GM12878 (cell line): ENCODE data around the gene LTA.

Experiments used
- FOXM1 ChIP-seq: IDR thresholded peaks from 2 replicates; pipeline ENCODE4 v1.6.1; 2012; ENCODE audit warnings: low read depth, mild to moderate bottlenecking, inconsistent platforms, low read length, moderate library complexity
- TF ChIP-seq, protein P1 (sequence below): fragments of 450-650 bp; IDR thresholded peaks from 2 replicates; pipeline ENCODE4 v1.6.1; 2018; ENCODE audit warnings: mild to moderate bottlenecking, low read depth, moderate library complexity; ENCODE audit not compliant: partially characterized antibody
- TF ChIP-seq, protein P2 (sequence below), 3 experiments: IDR thresholded peaks in 2 of 3; conservative IDR thresholded peaks in 1 of 3; 2 replicates each; pipeline ENCODE4 v1.5.1; 2011; ENCODE audit warnings: low read depth in 3 of 3, low read length in 3 of 3, mild to moderate bottlenecking in 3 of 3, control low read depth in 2 of 3, moderate library complexity in 2 of 3, inconsistent platforms in 1 of 3, mixed read lengths in 1 of 3; ENCODE audit not compliant: control insufficient read depth in 2 of 3, insufficient read depth in 1 of 3; ENCODE audit errors: extremely low read depth in 1 of 3

DNA sequence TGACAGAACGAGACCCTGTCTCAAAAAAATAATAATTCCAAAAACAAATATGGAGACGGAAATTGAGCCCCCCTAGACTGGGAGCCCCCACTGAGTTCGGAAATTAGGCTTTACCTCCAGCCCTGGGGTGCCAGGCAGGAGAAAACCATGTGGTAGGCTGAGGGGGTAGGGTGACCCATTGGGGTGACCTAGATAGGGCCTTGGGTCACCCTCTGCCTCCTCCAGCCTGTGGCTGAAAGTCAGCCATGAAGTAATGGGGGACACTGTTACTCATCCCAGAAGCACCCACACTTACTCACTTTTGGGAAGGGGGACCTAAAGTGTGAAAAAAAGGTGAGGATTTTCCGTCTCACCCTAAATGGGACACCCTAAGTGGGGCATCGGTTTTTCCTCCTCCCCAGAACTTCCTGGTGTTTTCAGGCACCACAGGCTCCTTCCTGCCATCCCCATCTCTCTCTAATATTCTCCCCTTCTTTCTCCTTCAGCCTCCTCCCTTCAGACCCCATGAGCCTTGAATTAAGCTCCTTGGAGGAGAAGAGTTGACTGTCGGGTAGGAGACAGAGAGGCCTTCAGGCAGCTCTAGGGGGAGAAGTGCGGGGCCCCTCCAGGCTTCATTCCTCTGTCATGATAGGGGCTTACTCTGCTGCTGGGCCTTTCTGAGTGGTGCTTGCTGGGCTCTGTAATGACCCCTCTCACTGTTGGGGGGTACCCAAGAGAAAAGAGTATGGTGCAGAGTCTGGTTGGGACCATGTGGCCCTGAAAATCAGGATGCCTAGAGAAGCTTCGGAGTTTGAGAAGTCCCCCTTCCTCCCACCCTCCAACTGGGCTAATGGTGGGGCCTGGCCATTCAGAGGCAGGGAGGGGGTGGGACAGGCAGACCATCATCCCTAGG is 7.7 kb downstream of the LTA start:
- TF ChIP-seq, protein P1, sequence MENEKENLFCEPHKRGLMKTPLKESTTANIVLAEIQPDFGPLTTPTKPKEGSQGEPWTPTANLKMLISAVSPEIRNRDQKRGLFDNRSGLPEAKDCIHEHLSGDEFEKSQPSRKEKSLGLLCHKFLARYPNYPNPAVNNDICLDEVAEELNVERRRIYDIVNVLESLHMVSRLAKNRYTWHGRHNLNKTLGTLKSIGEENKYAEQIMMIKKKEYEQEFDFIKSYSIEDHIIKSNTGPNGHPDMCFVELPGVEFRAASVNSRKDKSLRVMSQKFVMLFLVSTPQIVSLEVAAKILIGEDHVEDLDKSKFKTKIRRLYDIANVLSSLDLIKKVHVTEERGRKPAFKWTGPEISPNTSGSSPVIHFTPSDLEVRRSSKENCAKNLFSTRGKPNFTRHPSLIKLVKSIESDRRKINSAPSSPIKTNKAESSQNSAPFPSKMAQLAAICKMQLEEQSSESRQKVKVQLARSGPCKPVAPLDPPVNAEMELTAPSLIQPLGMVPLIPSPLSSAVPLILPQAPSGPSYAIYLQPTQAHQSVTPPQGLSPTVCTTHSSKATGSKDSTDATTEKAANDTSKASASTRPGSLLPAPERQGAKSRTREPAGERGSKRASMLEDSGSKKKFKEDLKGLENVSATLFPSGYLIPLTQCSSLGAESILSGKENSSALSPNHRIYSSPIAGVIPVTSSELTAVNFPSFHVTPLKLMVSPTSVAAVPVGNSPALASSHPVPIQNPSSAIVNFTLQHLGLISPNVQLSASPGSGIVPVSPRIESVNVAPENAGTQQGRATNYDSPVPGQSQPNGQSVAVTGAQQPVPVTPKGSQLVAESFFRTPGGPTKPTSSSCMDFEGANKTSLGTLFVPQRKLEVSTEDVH, result no peak
- no peak for TF ChIP-seq FOXM1
- TF ChIP-seq, protein P2, sequence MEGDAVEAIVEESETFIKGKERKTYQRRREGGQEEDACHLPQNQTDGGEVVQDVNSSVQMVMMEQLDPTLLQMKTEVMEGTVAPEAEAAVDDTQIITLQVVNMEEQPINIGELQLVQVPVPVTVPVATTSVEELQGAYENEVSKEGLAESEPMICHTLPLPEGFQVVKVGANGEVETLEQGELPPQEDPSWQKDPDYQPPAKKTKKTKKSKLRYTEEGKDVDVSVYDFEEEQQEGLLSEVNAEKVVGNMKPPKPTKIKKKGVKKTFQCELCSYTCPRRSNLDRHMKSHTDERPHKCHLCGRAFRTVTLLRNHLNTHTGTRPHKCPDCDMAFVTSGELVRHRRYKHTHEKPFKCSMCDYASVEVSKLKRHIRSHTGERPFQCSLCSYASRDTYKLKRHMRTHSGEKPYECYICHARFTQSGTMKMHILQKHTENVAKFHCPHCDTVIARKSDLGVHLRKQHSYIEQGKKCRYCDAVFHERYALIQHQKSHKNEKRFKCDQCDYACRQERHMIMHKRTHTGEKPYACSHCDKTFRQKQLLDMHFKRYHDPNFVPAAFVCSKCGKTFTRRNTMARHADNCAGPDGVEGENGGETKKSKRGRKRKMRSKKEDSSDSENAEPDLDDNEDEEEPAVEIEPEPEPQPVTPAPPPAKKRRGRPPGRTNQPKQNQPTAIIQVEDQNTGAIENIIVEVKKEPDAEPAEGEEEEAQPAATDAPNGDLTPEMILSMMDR (IDR thresholded peaks at IDR 0.05 in 2 of 3, conservative IDR thresholded peaks at IDR 0.05 in 1 of 3; ENCODE audit: control insufficient read depth in 2 of 3, extremely low read depth in 1 of 3, insufficient read depth in 1 of 3, low read depth in 3 of 3, low read length in 3 of 3), result no peak
